ENCODE data around the gene CHMP1B. TPM values are rescaled to one million over a fixed set of nuclear protein-coding genes. Genes with fewer than 3 reads are reported as not detected.

CHMP1B gene
- total RNA-seq, 2 experiments from 2014 or later, result 20.1 to 21.0 TPM

- POLR2A ChIA-PET, result no interaction called here
- CTCF ChIA-PET, result interaction anchor here (0.7 kb wide), 1 partner anchor 132 kb away, joined by 3 read pairs; no protein-coding TSS in a partner anchor
These were observed 13.3 kb downstream of the CHMP1B start for GRCh38 chr18:11864471-11864870.

- ChIA-PET CTCF (interaction anchor here (0.7 kb wide), 1 partner anchor 188 kb away, joined by 5 read pairs; no protein-coding TSS in a partner anchor), POLR2A (no interaction called here)
These were observed 13.9 kb downstream of the CHMP1B start for GRCh38 chr18:11865071-11865470.

GRCh38 chr18:11866329-11866728, 15.1 kb downstream of the CHMP1B start:
- POLR2A ChIA-PET, result no interaction called here

GRCh38 chr18:11866764-11867163, 15.6 kb downstream of the CHMP1B start:
- ChIA-PET POLR2A (no interaction called here), CTCF (no interaction called here)

More at GRCh38 chr18:11866329-11866728, 15.1 kb downstream of the CHMP1B start:
- CTCF ChIA-PET, result no interaction called here

GRCh38 chr18:11868230-11868629, 17.0 kb downstream of the CHMP1B start:
- ChIA-PET CTCF (no interaction called here), POLR2A (interaction anchor here (0.7 kb wide), 1 partner anchor 146 kb away, joined by 4 read pairs; no protein-coding TSS in a partner anchor)

GRCh38 chr18:11871501-11871900, 20.3 kb downstream of the CHMP1B start:
- ChIA-PET POLR2A (no interaction called here), CTCF (no interaction called here)

GRCh38 chr18:11872479-11873136, 21.4 kb downstream of the CHMP1B start:
- CTCF ChIA-PET, result no interaction called here
- POLR2A ChIA-PET, result no interaction called here

GRCh38 chr18:11873670-11874340, 22.6 kb downstream of the CHMP1B start:
- ChIA-PET POLR2A (no interaction called here), CTCF (no interaction called here)

GRCh38 chr18:11874676-11875075, 23.5 kb downstream of the CHMP1B start:
- CTCF ChIA-PET, result no interaction called here
- POLR2A ChIA-PET, result no interaction called here

GRCh38 chr18:11877497-11878135, 26.4 kb downstream of the CHMP1B start:
- POLR2A ChIA-PET, result no interaction called here
- CTCF ChIA-PET, result no interaction called here

GRCh38 chr18:11880586-11881304, 29.5 kb downstream of the CHMP1B start:
- CTCF ChIA-PET, result no interaction called here
- POLR2A ChIA-PET, result no interaction called here

- POLR2A ChIA-PET, result no interaction called here
- CTCF ChIA-PET, result no interaction called here
These were observed 31.4 kb downstream of the CHMP1B start for GRCh38 chr18:11882636-11883035.

GRCh38 chr18:11883153-11883552, 31.9 kb downstream of the CHMP1B start:
- POLR2A ChIA-PET, result no interaction called here
- CTCF ChIA-PET, result no interaction called here

- ChIA-PET CTCF (no interaction called here), POLR2A (no interaction called here)
These were observed 33.3 kb downstream of the CHMP1B start for GRCh38 chr18:11884396-11885030.

GRCh38 chr18:11885278-11885947, 34.2 kb downstream of the CHMP1B start:
- ChIA-PET CTCF (no interaction called here), POLR2A (no interaction called here)

GRCh38 chr18:11886577-11887110, 35.4 kb downstream of the CHMP1B start:
- ChIA-PET POLR2A (no interaction called here), CTCF (no interaction called here)

- POLR2A ChIA-PET, result interaction anchor here (0.5 kb wide), 1 partner anchor 94 kb away, joined by 6 read pairs; the partner anchor contains the start of gene IMPA2
- CTCF ChIA-PET, result no interaction called here
These were observed 36.3 kb downstream of the CHMP1B start for GRCh38 chr18:11887328-11888128.

GRCh38 chr18:11888726-11889125, 37.5 kb downstream of the CHMP1B start:
- ChIA-PET POLR2A (no interaction called here), CTCF (no interaction called here)

- ChIA-PET POLR2A (no interaction called here), CTCF (no interaction called here)
These were observed 38.1 kb downstream of the CHMP1B start for GRCh38 chr18:11889284-11889683.
